SKM-1 treated with dmso at 0.1 percent for 144 hours (cell line): ENCODE data around the gene PRAMEF4.
"Not testable (repeated sequence)": the region's sequence is repeated elsewhere in the genome, so short reads cannot be mapped to it uniquely, and the experiment has no call there.

Source experiments
- DNase-seq: peaks from one replicate; lab custom pipeline; 2025; ENCODE audit not compliant: unreplicated experiment; lab: John Stamatoyannopoulos, UW

The PRAMEF4 gene

GRCh38 chr1:12886101-12886500 lies at the start of gene PRAMEF4:
TSS of gene PRAMEF4 (minus strand) at chr1:12886201. CDS start at chr1:12883394, 2,807 bp downstream.
- DNase-seq, result not testable (repeated sequence)

GRCh38 chr1:12924368-12924767 lies 38.4 kb upstream of the PRAMEF4 start:
- DNase-seq, result not testable (repeated sequence)

DNA sequence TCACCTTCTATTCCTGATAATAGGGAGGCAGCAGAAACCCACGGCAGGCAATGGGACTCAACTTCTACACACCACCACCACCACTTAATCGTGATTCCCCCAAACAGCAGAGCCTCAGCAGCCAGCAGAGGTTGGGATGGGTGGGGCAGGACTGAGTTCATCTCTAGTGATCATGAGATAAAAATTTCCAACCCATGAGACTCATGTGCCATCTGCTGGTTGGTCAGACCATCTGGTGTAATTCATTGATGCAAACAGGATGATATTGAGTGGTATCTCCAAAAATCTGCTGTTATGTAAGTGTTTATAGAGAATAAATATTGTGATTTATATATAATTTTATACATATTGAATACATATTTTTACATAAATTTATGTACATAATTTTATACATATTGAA lies 35.7 kb upstream of the PRAMEF4 start:
- DNase-seq, result not testable (repeated sequence)

DNA sequence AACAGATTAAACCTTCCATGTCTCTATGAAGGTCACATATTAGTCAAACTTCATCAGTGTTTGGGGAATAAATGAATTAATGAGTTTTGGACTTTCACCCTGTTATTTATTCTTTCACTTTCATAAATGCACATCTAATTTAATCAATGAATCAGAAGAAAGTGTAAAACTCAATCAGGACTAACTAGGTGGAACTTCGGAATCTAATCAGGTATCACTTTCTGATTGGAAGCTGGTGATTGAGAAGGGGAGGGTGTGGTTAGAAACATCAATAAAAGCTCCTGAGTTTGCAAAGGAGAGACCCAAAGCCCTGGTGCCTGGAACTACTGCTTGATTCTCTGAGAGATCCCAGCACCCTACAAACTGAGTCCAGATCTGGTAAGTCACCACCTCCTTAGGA lies 30.3 kb upstream of the PRAMEF4 start, which contains the start of gene PRAMEF7:
PRAMEF7 (plus strand) TSS at position 301 of the 400 bp plus-strand sequence. CDS start 1,083 bp downstream, outside the sequence.
- DNase-seq, result not testable (repeated sequence)

DNA sequence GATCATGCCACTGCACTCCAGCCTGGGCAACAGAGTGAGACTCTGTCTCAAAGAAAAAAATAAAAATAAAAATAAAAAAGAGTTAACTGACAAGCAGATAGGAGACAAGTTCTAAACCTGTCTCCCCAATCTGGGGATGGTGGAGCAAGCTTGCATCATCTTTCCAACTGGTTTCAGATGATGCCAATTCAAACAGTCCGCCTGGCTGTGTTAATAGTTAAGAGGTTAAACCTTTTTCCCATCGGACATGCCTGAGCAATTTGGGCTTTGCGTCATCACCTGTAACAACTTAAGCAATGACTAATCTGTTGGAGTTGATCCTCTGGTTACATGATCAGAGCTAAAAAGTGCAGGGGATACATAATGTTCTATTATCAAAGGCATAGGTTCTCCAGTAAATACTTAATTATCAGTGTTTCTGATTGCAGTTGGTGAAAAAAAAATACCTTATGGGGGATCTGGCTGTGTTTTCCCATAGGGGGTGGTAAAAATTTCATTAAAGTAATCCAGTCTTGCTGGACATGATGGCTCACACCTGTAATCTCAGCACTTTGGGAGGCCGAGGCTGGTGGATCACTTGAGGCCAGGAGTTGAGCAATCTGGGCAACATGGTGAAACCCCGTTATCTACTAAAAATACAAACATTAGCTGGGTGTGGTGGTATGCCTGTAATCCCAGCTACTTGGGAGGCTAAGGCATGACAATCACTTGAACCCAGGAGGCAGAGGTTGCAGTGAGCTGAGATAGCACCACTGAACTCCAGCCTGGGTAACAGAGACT lies 18.0 kb upstream of the PRAMEF4 start:
- not testable (repeated sequence) for DNase-seq

- not testable (repeated sequence) for DNase-seq
Observed at GRCh38 chr1:12899186-12899585, 13.2 kb upstream of the PRAMEF4 start.

- not testable (repeated sequence) for DNase-seq
Observed at GRCh38 chr1:12898170-12898569, 12.2 kb upstream of the PRAMEF4 start, which contains the start of gene PRAMEF10. TSS of gene PRAMEF10 (minus strand) at chr1:12898270. CDS start at chr1:12895847, 2,423 bp downstream.

- not testable (repeated sequence) for DNase-seq
Observed at GRCh38 chr1:12878453-12878852, 7.5 kb downstream of the PRAMEF4 start.

DNA sequence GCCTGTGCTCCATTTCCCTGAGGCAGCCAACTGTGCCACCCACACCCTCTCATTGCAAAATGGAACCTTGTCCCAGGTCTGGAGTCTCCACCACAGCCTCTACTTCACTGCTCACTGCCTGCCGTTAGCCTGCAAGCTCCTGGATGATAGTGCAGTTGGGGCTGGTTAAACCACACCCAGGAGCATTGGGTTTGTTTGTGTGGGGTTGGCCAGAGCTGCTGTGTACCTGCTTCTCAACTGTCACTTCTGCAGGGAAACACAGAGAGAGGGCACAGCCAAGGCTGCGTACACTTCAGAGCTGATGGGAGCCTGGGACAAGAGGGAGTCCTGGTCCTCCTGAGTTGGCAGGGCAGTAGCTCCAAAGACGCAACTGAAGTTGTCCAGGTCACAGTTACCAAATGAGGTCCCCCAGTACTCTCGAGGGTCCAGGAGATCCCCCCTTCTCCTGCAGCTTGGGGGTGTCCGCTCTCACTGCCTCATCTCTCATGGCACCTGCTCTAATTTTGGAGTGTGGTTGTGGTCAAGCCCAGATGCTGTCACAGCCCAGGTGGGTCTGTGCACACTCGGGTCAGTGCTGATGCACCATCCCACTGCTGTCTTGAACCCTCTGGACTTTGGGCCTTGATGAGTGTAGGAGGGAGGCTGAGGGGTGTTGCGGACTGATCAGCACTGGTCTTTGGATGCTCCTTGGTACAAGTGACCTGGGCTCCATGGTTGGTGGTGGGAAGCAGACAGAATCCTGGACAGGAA lies 22.7 kb downstream of the PRAMEF4 start:
- DNase-seq, result not testable (repeated sequence)

DNA sequence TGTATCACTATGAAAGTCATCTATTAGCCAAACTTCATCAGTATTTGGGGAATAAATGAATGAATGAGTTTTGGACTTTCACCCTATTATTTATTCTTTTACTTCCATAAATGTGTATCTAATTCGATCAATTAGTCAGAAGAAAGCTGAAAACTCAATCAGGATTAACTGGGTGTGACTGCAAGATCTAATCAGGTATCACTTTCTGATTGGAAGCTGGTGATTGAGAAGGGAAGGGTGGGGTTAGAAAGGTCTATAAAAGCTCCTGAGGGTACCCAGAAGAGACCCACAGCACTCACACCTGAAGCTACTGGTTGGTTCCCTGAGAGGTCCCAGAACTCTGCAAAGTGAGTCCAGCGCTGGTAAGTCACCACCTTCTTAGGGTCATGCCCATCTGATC lies 29.2 kb downstream of the PRAMEF4 start, which contains the start of gene PRAMEF2:
PRAMEF2 (plus strand) TSS at position 301 of the 400 bp plus-strand sequence. CDS start 1,924 bp downstream, outside the sequence.
- DNase-seq, result not testable (repeated sequence)

GRCh38 chr1:12851779-12852178 lies 34.2 kb downstream of the PRAMEF4 start:
- no peak for DNase-seq

- not testable (repeated sequence) for DNase-seq
Observed at GRCh38 chr1:12848620-12849019, 37.4 kb downstream of the PRAMEF4 start, which contains the start of gene HNRNPCL1. TSS of gene HNRNPCL1 (minus strand) at chr1:12848720. CDS start at chr1:12848289, 431 bp downstream.

GRCh38 chr1:12833251-12833650 lies 52.8 kb downstream of the PRAMEF4 start:
- not testable (repeated sequence) for DNase-seq

DNA sequence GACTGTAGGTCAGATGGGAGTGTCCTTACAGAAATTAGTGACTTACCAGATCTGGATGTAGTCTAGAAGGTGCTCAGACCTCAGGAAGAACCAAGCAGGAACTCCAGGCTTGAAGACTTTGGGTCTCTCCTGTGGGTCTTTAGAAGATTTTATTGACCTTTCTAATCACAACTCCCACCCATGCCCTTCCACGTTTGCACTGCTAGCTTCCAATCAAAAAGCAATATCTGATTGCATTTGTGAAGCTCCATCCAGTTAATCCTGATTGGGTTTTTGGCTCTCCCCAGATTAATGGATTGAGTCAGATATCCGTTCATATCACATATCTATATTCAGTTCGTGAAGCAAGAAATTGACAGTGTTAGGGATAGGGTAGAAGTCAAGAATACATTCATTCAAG lies 54.7 kb downstream of the PRAMEF4 start, which contains the start of gene PRAMEF11:
PRAMEF11 (minus strand) TSS at position 101 of the 400 bp plus-strand sequence. CDS start 2,621 bp downstream, outside the sequence.
- DNase-seq, result not testable (repeated sequence)
